GM06990 (cell line): ENCODE data around the gene HES6.

Experiments used
- DNase-seq: peaks from one replicate; pipeline ENCODE4 v3.0.0-alpha.2; 2011; ENCODE audit not compliant: insufficient read length; ENCODE audit errors: extremely low read depth
- H3K27me3 ChIP-seq: replicated peaks from 2 replicates; pipeline ENCODE4 v1.6.0; 2011; ENCODE audit warnings: low read length; ENCODE audit not compliant: control insufficient read depth, insufficient read depth
- H3K36me3 ChIP-seq: 2 replicates; pipeline ENCODE4 v1.5.1; 2011; ENCODE audit warnings: low read length; ENCODE audit not compliant: control insufficient read depth, insufficient read depth
- H3K4me3 ChIP-seq: replicated peaks from 2 replicates; pipeline ENCODE4 v1.5.1; 2011; ENCODE audit warnings: low read depth, mild to moderate bottlenecking, control low read depth, low read length
- TF ChIP-seq, protein P1 (sequence below): IDR thresholded peaks from 2 replicates; pipeline ENCODE4 v1.5.1; 2011; ENCODE audit warnings: low read length, control low read depth, mild to moderate bottlenecking, inconsistent platforms; ENCODE audit not compliant: insufficient read depth, poor library complexity, severe bottlenecking

Gene HES6

DNA sequence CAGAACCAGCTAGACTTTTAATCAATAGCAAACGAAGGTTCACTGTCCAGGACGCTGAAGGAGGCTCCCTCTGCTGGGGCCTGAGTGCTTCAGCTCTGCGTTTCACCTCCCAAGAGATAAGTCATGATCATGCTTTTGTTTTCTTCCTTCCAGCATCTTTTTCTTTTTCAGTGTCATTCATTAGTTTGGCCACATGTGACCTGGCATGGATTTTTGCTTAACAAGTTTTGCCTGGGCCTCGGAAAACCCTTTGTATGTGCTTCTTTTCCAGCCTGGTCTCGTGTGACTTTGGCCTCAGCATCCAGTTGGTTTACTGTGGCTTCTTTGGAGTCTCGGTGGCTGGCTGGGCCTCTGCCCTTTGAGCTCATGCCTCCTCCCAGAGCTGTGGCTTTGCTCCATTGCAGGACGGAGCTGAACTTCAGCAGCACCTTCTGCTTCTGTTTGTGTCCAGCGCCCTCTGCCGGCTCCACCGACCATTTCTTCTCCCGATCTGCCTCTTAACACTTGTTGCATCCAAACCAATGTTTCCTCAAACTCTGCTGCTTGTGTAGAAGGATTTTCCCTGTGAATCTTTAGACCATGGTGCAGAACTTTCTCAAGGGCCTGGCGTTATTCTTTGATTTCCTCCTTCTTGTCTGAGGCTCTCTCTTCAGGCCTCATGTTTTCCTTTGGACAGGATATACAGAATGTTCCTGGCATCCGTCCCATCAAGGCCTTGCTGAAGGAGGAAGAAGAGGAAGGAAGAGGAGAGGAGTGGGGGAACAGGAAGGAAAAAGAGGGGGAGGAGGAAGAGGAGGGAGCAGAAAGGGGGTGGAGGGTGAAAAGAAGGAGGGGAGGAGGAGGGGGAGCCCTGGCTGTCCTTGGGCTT, 23.6 kb upstream of the HES6 start:
- TF ChIP-seq, protein P1, sequence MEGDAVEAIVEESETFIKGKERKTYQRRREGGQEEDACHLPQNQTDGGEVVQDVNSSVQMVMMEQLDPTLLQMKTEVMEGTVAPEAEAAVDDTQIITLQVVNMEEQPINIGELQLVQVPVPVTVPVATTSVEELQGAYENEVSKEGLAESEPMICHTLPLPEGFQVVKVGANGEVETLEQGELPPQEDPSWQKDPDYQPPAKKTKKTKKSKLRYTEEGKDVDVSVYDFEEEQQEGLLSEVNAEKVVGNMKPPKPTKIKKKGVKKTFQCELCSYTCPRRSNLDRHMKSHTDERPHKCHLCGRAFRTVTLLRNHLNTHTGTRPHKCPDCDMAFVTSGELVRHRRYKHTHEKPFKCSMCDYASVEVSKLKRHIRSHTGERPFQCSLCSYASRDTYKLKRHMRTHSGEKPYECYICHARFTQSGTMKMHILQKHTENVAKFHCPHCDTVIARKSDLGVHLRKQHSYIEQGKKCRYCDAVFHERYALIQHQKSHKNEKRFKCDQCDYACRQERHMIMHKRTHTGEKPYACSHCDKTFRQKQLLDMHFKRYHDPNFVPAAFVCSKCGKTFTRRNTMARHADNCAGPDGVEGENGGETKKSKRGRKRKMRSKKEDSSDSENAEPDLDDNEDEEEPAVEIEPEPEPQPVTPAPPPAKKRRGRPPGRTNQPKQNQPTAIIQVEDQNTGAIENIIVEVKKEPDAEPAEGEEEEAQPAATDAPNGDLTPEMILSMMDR: peak; percentile 86
- H3K36me3 ChIP-seq: peaks cover 27% of the 10 kb centered on the region
- DNase-seq: no peak
- no peaks in the 10 kb centered on the region for H3K27me3 ChIP-seq
- H3K4me3 ChIP-seq: no peak overlapping the region

DNA sequence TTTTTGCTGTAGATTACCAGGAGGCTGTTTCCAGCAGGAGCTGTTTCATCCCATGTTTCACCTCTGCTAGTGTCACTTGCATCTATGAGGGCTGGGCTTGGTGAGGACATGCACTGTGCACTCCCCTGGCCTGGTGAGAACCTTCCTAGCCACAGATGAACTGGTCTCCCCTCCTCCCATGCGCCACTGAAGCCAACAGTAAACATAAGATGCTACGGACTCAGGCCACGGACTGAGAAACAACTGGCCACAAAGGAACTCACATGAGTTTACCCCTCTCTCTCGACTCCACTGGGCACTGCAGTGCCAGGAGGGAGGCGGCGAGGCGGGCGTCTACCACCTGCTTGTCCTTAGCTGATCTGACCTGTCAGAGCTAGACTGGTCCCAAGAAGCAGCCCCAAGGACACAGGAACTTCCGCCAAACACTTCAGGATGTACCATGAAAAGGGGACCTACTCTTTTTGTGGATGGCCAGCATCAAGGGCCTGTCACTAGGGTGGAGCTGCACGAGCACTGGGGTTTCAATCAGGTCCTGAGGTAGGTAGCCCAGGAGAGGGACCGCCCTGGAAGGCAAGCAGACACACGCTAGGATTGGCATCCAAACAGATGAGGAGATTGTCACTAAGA, 22.8 kb upstream of the HES6 start:
- H3K4me3 ChIP-seq: no peak overlapping the region
- peaks cover 29% of the 10 kb centered on the region for H3K36me3 ChIP-seq
- TF ChIP-seq, protein P1: no peak
- no peaks in the 10 kb centered on the region for H3K27me3 ChIP-seq
- DNase-seq: no peak

DNA sequence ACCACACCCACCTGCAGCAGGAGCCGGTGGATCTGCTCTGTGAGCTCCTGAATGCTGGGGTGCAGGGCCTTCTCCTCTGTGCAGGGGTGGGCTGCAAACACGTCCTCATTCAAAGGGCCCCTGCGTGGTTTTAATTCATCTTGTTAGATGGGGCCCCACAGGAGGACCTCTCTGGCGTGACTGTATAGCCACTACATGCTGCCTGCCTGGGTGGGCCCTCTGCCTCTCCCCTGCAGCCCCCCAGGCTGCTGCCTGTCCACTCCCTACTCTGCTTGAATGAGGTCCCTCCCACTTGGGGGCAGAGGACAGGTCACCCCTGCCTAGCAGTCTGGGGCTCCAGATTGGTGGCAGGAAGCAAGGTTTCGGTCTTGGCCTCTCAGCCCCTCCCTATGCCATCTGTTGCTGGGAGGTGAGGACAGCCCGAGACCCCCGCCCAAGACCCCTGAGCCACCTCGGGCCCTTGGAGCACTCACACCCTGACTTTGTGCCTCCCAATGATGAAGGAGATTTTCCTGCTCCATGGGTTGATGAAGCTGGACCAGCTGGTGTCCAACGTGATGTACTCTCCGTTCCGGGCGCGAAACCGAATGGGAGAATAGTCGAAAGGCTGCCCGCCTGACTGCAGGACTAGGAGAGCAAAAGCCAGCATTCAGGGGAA, 22.0 kb upstream of the HES6 start:
- Histone ChIP-seq H3K27me3 (no peaks in the 10 kb centered on the region), H3K36me3 (peaks cover 25% of the 10 kb centered on the region), H3K4me3 (no peak overlapping the region)
- no peak for DNase-seq
- TF ChIP-seq, protein P1: no peak

DNA sequence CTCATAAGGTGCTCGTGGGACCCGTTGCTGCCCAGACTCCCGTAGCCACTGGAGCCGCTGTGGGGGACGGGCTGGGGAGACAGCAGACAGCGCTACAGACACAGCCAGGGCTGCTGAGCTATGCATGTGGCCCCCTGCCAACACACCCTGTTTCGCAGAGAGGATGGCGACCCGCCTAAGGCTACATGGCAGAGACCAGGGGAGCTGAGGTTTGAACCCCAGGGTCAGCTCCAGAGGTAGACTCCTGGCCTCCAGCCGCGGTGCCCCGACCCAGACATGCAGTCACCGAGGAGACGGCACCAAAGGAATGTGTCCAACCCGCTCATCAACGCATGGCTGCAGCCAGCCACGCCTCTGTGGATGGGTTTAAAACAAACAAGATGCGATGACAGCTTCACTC, 21.0 kb upstream of the HES6 start:
- DNase-seq: no peak
- Histone ChIP-seq H3K4me3 (no peak overlapping the region), H3K27me3 (no peaks in the 10 kb centered on the region), H3K36me3 (peaks cover 27% of the 10 kb centered on the region)
- TF ChIP-seq, protein P1: no peak

DNA sequence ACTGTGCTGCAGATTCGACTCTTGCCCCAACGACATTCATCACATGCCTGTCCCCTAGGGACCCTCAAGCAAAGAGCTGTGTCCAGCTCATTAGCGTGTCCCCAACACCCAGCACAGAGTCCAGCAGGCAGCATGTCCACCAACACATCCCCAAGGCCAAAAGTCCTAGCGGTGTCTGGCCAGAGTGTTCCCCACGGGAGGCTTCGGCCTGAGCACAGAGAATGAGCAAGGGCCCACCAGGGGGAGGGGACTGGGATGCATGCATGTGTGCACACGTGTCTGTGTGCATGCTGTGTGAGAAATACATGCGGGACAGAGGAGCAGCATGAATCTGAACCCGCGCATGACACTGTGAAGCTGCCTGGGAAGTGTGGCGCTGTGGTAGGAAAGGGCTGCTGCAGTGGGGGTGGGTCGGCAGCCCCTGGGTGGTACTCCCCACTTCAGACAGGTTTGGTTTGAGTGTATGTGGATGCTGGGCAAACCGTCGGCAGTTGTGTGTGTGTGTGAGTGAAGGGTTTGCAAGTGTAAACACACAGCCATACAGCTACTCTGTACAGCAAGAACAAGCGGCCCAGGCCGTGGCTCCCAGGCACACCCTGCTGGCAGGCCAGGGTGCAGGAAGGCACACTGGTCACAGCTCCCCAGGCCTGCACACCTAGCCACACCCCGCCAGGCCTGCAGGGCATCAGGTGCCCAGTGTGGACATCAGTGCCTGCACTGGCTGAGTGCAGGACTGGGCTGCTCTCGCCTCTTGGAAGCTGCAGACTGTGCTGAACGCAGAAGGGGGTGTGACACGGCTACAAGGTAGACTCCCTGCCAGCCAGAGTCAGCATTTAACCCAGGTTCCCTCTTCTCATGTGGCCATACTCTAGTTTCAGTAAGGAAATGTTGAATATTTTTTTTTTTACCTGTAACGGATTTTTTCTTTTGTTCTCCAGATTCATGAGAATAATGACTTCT, 19.5 kb upstream of the HES6 start:
- no peak for DNase-seq
- Histone ChIP-seq H3K4me3 (no peak overlapping the region), H3K36me3 (peaks cover 32% of the 10 kb centered on the region), H3K27me3 (no peaks in the 10 kb centered on the region)
- TF ChIP-seq, protein P1: peak; percentile 16
